NCI-H524 treated with DMSO at 0.1 percent for 48 hours (cell line): ENCODE data around the gene SRGAP1.

ENCODE experiments used
- DNase-seq: peaks from one replicate; lab custom pipeline; 2025; lab: John Stamatoyannopoulos, UW

SRGAP1 gene

DNA sequence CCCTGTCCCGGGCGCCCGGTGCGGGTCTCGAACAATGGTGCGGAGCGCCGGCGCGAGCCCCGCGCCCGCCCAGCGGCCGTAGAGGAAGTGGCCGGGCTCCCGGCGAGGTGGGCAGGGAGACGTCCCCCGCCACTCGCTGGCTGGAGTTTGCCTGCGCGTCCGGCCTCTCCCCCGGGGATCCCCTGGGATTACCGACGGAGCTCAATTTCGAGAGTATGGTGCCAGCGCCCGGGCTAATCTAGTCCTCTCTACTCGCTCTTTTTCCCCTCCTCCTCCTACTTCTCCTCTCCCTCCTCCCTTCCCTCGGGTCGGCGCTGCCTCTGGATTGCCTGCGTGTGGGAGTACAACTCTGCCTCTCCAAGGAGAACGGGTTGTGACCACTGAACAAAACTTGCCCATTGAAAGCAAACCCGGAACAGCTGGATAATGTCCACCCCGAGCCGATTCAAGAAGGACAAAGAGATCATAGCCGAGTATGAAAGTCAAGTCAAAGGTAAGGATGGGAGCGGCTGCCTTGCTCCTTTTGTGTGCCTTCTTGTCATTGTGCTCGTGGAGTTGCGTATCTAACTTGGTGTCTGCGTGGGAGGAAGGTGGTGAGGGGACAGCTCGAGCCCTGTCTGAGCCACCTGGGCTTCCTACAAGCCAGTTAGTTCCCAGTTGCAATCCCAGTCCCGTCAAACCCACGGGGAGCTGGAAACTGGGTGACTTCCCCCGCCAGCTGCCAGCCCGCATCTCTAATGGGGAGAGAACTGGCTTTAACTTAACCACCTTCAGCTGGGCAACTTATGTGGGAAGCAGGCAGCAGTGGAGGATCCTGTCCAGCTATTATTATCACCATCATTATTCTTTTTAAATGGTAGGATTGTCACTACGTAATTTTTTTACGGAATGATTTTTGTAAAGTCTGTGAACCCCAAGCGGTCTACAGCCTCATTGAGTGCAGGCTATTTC is at the start of gene SRGAP1:
Gene SRGAP1 (plus strand): TSS at position 310 of the 951 bp plus-strand sequence. CDS start 117 bp downstream, at position 427.
- DNase-seq: no peak

DNA sequence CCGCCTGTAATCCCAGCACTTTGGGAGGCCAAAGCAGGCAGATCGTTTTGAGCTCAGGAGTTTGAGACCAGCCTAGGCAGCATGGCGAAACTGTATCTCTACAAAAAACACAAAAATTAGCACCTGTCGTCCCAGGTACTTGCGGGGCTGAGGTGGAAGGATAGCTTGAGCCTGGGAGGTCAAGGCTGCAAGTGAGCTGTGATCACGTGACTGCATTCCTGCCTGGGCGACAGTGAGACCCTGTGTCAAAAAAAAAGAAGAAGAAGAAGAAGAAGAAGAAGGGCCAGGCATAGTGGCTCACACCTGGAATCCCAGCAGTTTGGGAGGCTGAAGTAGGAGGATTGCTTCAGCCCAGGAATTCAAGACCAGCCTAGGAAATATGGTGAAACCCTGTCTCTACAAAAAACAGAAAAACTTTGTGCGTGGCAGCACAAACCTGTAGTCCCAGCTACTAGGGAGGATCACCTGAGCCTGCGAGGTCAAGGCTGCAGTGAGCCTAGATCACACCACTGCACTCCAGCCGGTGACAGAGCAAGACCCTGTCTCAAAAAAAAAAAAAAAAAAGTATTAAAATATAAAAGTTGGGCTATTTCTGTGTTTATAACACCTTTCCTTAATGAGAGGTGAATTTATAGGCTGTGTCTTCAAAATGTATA is 49.3 kb upstream of the SRGAP1 start:
- DNase-seq: no peak

DNA sequence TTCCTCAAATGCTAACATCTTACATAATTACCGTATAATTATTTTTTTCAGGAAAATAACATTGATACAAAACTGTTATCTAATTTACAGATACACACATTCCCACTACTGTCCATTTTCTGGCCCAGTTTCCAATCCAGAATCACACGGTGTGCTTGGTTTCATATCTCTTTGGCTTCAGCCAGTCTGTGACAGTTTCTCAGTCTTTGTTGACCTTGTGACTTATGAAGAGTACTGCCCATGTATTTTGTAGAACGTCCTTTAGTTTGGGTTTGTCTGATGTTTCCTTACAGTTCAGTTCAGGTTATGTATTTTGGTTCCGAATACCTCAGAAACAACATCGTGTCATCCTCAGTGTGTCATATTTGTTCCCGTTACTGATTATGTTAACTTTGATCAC is 48.6 kb upstream of the SRGAP1 start:
- DNase-seq: no peak

DNA sequence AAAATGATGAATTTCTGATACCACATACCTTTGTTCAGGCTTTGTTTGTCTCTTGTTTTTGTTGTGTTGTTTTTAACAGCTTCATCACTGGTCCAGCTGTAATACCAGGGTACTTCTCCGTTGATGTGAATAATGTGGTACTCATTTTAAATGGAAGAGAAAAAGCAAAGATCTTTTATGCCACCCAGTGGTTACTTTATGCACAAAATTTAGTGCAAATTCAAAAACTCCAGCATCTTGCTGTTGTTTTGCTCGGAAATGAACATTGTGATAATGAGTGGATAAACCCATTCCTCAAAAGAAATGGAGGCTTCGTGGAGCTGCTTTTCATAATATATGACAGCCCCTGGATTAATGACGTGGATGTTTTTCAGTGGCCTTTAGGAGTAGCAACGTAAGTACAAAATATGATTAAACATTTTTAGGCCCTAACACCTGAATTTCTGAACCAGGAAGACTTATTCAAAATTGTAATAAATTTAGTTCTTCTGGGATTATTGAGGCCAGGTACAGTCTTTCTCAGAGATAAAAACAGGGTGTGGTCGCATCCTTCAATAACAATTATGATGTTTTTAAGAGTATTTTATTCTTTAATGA is 42.4 kb upstream of the SRGAP1 start:
- no peak for DNase-seq

DNA sequence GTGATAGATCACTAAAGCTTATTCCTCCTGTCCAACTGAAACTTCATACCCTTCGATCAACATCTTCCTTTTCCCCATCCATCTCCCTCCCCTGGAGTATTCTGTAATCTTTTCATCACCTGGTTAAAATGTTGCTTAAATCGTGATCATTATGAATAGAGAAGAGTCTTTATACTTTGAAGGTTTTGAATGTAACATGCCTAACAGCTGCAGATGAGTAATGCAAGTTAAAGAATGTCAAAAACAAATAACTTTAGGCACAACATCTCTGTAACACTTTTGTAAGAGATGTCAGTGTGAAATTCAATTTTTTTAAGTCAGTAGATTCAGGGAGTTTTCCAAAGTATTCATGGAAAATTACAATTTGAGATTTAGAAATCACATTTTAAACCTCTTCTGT is 39.8 kb upstream of the SRGAP1 start:
- no peak for DNase-seq

DNA sequence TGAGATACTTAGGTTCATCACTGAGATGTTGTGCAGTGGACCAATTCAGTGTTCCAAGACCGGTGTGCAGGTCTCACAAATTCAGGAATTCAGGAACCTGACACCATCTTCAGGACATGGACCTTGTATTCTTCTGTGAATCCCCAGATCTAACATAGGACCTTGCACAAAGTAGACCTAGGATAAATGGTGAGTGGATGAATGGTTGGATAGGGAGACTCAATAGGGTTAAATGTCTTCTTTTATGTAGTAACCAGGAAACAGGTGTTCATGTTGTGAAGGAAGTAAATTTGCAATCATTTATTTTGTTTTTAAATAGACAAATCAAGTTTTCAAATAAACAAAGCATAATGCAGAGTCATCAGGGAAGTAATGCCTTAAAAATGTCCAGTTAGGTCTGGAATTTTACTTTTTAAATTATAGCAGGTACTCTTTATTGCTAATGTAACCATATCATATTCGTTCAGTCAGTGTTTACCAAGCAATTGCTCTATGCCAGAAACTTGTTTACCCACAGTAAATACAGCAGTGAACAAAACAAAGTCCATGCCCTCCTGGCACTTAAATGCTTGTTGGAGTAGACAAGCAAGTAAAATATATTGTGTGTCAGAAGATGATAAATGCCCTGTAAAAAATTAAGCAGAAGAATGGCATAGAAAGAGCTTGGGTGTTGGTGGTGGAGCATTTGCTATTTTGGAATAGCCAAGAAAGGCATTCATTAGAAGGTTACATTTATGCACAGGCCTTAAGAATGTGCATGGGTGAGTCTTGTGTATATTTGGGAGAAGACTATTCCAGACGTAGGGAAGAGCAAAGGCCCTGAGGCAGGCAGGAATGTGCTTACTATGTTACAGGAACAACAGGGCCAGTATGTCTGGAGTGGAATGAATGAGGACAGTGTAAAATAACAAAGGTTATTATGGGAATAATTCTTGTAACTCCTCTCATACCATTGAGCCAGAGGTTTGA is 38.5 kb upstream of the SRGAP1 start:
- DNase-seq: no peak

DNA sequence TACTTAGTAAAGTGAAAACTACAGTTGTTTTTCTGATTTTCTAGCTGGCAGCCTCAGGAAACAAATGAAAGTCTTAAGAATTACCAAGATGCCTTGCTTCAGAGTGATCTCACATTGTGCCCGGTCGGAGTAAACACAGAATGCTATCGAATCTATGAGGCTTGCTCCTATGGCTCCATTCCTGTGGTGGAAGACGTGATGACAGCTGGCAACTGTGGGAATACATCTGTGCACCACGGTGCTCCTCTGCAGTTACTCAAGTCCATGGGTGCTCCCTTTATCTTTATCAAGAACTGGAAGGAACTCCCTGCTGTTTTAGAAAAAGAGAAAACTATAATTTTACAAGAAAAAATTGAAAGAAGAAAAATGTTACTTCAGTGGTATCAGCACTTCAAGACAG is 35.9 kb upstream of the SRGAP1 start:
- no peak for DNase-seq

DNA sequence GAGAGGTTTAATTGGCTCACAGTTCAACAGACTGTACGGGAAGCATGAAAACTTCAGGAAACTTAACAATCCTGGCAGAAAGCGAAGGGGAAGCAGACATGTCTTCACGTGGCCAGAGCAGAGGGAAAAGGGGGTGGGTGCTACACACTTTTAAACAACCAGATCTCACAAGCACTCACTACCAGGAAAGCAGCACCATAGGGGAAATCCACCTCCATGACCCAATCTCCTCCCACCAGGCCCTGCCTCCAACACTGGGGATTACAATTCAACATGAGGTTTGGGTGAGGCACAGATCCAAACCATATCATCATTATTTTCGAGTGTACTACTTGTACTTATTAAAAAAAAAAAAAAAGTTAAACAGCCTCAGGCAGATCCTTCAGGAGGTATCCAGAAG is 34.9 kb upstream of the SRGAP1 start:
- no peak for DNase-seq

DNA sequence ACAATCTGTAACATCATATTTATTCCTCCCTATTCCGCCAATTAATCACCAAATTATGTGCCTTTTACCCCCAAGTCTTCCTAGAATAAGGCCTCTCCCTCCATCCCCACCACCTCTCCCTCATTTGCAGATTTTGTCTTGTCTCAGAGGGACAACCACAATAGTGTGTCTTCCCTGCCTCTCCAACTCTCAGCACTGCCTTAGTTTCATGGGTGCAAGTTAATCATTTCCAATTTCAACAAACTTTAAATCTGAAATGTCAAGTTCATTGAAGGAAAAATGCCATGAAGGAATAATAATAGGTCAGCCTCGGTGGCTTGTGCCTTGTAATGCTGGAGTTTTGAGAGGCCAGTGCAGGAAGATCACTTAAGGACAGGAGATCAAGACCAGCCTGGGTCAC is 33.2 kb upstream of the SRGAP1 start:
- no peak for DNase-seq

DNA sequence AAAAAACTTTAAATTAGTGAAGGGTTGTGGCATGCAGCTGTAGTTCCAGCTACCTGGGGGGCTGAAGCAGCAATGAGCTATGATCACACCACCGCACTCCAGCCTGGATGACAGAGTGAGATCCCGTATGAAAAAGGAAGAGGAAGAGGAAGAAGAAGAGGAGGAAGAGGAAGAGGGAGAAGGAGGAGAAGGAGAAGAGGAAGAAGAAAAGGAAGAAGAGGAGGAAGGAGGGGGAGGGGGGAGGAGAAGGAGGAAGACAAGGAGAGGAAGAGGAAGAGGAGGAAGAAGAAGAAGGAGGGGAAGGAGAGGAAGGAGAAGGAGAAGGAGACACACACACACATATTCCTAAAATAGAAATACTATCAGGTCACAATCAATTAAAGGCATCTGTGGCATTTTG is 32.7 kb upstream of the SRGAP1 start:
- no peak for DNase-seq

DNA sequence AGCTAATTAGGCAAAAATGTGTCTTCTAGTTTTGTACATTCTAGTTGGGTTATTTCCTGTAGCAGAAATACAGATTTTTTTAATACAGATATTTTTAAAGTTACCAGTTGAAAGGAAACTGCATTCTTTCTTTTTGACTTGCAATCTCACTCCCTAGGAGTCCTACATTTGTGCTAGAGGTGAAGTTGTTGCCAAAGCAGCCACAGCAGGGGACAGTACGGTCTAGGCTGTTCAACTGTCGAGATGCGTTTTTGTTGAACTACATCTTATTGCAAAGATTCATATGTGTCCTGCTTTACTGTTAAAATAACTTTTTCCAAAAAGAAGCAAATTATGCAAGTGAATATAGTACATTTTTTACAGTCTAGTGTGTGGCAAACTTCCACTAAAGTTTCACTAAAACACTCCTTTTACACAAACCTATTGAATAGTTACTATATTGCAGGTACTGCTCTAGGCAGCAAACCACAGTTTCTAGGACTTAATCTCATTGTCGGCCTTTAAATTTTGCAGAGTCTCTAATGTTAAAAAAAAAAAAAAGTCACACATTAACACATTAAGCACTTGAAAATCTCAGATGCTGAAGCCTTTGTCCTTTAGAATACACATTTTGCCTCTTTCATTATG is 30.2 kb upstream of the SRGAP1 start:
- no peak for DNase-seq

DNA sequence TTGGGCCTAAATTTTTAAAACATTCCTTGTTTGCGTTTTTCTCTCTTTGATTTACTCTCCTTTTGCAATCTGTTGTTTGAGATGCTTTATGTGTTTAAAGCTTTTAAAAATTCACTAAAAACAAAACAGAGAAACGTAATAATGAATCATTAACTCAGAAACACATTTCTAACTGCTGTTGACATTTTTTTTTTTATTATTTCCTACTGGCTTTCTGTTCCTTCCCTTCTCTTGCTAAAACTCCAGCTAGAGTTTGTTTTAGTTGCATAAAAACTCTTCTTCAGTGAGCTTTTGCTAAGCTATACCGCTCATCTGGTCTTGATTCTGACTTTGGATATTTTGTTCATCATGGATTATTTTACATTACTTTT is 29.0 kb upstream of the SRGAP1 start:
- no peak for DNase-seq

DNA sequence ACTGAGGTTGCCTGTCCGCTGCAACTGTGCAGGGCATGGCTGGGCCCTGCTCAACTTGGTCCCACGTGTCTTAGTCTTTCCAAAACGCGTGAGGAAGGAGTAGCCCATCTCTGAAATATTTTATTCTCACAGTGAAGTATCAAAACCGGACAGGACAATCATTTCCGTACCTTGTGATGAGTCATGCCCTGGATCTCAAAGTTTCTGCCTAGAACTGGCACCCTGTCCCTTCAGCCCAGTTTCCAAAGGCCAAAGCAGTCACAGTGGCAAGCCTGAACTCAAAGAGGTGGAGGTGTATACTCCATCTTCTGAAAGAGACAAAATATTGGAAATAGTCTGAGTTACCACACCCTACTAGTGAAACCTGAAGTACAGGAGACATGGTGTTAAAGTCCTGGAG is 28.5 kb upstream of the SRGAP1 start:
- no peak for DNase-seq

DNA sequence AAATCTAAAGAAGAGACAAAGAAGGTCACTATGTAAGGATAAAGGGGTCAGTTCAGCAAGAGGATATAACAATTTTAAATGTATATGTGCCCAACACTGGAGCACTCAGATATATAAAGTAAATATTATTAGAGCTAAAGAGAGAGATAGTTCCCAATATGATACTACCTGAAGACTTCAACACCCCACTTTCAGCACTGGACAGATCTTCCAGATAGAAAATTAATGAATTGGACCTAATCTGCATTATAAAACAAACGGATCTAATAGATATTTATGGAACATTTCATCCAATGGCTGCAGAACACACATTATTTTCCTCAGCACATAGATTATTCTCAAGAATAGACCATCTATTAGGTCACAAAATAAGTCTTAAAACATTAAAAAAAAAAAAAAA is 24.1 kb upstream of the SRGAP1 start:
- DNase-seq: no peak

DNA sequence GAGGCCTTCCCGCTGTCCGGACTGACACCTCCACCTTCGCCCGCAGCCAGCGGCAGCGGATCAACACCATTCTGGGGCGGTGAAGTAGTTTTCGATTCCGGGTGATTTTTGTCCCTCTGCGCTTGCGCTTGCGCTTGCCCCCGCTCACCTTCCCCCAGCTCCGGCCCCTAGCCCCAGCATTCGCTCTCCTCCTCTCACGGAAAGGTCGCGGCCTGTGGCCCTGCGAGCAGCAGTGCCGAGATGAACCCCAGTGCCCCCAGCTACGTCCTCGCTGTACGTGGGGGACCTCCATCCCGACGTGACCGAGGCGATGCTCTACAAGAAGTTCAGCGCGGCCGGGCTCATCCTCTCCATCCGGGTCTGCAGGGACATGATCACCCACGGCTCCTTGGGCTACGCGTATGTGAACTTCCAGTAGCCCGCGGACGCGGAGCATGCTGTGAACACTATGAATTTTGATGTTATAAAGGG is 22.7 kb upstream of the SRGAP1 start:
- no peak for DNase-seq

DNA sequence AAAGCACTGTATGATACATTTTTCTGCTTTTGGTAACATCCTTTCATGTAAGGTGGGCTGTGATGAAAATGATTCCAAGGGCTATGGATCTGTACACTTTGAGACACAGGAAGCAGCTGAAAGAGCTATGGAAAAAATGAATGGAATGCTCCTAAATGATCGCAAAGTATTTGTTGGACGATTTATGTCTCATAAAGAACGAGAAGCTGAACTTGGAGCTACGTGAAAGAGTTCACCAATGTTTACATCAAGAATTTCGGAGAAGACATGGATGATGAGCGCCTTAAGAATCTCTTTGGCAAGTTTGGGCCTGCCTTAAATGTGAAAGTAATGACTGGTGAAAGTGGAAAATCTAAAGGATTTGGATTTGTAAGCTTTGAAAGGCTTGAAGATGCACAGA is 22.1 kb upstream of the SRGAP1 start:
- no peak for DNase-seq

DNA sequence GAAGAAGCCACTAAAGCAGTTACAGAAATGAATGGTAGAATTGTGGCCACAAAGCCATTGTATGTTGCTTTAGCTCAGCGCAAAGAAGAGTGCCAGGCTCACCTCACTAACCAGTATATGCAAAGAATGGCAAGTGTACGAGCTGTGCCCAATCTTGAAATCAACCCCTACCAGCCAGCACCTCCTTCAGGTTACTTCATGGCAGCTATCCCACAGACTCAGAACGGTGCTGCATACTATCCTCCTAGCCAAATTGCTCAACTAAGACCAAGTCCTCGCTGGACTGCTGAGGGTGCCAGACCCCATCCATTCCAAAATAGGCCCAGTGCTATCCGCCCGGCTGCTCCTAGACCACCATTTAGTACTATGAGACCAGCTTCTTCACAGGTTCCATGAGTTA is 21.5 kb upstream of the SRGAP1 start:
- DNase-seq: no peak

DNA sequence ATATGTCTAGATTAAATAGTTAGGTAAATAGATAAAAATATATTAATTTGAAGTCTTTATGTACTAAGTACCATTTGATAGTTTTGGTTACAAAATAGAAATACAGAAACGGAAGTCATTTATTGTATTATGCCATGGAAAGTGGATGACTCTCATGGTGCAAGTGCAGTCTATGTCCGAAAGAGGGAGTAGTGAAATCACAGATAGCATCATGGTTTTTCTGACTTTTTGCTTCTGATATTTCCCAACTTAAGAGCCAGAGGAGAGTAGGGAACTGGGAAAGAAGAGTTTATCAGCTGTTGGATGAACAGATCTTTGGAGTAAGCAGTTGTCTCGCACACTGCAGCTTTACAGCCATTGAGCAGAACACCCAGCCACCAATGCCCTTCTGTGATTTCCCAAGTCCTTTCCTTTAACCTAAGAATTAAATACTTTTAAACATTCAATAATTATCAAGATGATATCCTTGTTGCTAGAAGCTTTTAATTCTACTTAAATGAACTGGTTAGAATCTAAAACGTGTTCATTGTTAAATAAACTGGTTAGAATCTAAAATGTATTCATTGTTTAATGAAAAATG is 18.4 kb upstream of the SRGAP1 start:
- DNase-seq: no peak

DNA sequence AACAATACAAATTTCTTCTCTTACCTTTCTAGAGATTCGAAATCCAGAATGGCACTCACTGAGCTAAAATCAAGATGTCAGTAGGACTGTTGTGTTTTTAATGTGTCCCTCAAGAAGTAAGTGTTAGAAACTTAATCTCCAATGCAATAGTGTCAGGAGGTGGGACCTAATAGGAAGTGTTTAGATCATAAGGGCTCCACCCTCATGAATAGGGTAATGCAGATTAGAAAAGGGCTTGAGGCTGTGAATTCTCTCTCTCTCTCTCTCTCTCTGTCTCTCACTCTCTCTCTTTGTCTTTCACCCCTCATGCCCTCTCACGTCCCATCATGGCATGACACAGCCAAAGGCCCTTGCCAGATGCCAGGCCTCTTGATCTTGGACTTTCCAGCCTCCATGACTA is 15.6 kb upstream of the SRGAP1 start:
- DNase-seq: no peak

DNA sequence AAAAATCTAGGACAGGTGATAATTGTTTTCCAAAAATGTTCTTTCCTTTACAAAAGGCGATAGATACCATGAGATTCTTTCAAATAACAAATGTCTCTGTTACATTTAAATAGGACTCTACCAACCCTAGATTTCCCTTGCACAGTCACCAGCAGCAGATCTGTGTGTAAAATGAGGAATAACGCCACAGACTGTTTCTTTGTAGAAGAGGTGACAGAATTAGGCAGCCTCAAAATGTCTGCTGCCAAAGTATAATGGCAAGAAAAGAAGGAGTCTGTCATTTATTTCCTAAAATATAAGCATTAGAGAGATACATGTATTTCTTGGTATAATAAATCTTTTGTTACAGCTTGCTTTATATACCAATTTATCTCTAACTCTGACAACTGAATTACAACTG is 8.5 kb upstream of the SRGAP1 start:
- no peak for DNase-seq

DNA sequence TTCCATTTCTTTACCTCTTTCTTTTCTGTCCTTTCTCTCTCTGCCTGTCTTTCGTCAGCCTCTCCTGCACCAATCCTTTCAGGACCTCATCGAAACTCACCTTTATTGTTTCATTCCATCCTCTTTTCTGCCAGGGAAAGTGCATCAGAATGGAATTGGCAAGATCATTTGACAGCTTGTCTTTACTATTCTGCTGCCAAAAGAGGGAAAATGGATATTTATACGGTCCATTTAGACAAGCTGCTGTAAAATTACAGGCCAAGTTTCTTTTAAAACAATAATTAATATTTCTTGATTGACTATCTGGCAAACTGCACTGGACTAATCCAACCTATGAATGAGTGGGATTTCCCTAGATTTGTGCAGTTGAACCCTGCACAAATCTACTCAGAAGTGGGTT is 7.6 kb upstream of the SRGAP1 start:
- DNase-seq: no peak
